Stimulated activated CD8-positive, alpha-beta memory T cell treated with anti-CD3 and anti-CD28 coated beads, Interleukin-4, amount 100 ng/mL, for 48 hours (primary cell): ENCODE measurements around the gene ESPN.
"Not testable (repeated sequence)": the region's sequence is repeated elsewhere in the genome, so short reads cannot be mapped to it uniquely, and the experiment has no call there.

Experiments used
- DNase-seq: peaks from one replicate; pipeline ENCODE4 v3.0.0-alpha.2; 2020

ESPN gene

GRCh38 chr1:6485168-6486101 lies 60.9 kb downstream of the ESPN start:
- DNase-seq = no peak

GRCh38 chr1:6486433-6487011 lies 61.9 kb downstream of the ESPN start:
- DNase-seq = peak; percentile 95

GRCh38 chr1:6487804-6488484 lies 63.4 kb downstream of the ESPN start:
- no peak for DNase-seq

- DNase-seq = no peak
These were observed 64.2 kb downstream of the ESPN start for GRCh38 chr1:6488602-6489382.

GRCh38 chr1:6489383-6489765 lies 64.8 kb downstream of the ESPN start:
- DNase-seq = no peak

GRCh38 chr1:6489799-6490180 lies 65.2 kb downstream of the ESPN start:
- DNase-seq = peak; percentile 87

- peak; percentile 81 for DNase-seq
These were observed 65.9 kb downstream of the ESPN start for GRCh38 chr1:6490181-6491080.

GRCh38 chr1:6491081-6491449 lies 66.5 kb downstream of the ESPN start:
- no peak for DNase-seq

- DNase-seq = peak; percentile 43
These were observed 66.9 kb downstream of the ESPN start, which contains the start of gene PLEKHG5 for GRCh38 chr1:6491480-6491962. TSS of gene PLEKHG5 (minus strand) at chr1:6491667. CDS start at chr1:6477571, 14,096 bp downstream.

GRCh38 chr1:6491966-6492365 lies 67.4 kb downstream of the ESPN start:
- DNase-seq = no peak

GRCh38 chr1:6493834-6494223 lies 69.3 kb downstream of the ESPN start:
- not testable (repeated sequence) for DNase-seq

GRCh38 chr1:6494627-6495026 lies 70.1 kb downstream of the ESPN start:
- no peak for DNase-seq

- DNase-seq = no peak
These were observed 70.5 kb downstream of the ESPN start for GRCh38 chr1:6495041-6495441.

- no peak for DNase-seq
These were observed 71.2 kb downstream of the ESPN start for GRCh38 chr1:6495540-6496364.

- no peak for DNase-seq
These were observed 71.8 kb downstream of the ESPN start for GRCh38 chr1:6496365-6496721.

GRCh38 chr1:6496890-6497214 lies 72.3 kb downstream of the ESPN start:
- no peak for DNase-seq

- DNase-seq = peak; percentile 58
These were observed 72.8 kb downstream of the ESPN start for GRCh38 chr1:6497215-6497866.

GRCh38 chr1:6497867-6498575 lies 73.4 kb downstream of the ESPN start:
- DNase-seq = no peak

GRCh38 chr1:6498576-6499111 lies 74.1 kb downstream of the ESPN start:
- DNase-seq = no peak

- no peak for DNase-seq
These were observed 74.7 kb downstream of the ESPN start for GRCh38 chr1:6499296-6499695.
